ENCODE measurements around the gene ABCA4.

Gene ABCA4

DNA sequence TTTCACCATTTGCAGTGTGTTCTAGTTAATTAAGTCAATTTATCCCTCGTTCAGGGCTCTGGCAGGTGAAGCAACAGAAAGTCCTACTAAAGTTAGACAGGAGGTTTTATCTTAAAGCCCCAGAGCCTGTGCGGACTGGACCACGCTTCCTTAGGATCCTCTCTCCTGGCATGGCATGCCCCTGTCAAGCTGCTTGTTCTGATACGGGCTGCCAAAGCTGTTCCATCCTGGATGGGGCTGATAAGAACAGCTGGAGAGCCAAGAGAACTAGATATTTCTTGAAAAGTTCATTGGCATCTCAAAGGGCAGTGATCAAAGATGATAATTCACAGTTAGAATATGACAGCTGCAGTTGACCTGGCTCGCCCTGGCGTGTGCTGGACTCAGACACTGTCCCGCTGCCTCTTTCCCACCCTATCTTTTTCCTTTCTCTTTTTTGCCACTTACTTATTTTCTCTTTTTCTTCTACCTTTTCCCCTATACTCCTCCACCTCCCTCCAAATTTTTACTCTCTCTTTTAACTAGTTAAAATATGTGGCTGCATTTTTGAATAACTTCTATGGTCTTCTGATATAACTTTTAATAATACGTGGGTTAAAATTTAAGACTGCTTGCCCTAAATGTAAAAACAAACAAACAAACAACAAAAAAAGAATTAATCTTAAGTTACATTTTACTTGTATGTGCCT lies 96.7 kb downstream of the ABCA4 start:
- no peak for DNase-seq

DNA sequence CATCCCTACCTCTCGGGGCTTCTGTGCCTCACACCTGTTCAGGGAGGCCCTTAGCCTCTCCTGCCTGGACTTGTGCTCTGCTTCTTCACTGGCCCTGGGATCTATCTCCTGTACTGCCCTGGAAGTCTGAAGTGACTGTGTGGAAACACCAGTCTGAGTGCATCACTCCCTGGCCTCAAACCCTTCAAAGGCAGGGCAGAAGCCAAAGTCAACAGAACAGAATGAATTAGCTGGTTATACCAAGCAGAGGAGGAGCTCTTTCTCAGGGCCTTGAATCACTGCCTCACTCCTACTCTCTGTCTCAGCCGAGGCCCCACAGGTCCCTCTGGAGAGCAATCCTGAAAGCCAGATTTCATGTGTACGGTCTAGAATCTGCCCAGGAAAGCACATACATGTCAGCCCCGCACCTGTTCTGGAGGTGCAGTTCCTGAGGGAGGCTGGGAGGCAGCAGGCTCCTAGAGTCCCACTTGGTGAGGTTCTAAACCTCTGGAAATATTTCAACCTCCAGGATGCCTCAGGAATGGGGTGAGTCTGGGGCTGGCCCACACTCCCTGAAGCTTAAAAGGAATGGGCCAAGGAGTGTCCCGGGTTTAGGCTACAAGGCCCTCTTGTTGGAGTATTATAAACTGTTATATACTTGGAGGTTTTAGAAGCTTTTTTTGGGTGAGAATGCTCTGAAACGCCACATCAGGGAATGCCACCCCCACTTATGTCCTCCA lies 98.3 kb downstream of the ABCA4 start:
- peak; percentile 15 for DNase-seq

DNA sequence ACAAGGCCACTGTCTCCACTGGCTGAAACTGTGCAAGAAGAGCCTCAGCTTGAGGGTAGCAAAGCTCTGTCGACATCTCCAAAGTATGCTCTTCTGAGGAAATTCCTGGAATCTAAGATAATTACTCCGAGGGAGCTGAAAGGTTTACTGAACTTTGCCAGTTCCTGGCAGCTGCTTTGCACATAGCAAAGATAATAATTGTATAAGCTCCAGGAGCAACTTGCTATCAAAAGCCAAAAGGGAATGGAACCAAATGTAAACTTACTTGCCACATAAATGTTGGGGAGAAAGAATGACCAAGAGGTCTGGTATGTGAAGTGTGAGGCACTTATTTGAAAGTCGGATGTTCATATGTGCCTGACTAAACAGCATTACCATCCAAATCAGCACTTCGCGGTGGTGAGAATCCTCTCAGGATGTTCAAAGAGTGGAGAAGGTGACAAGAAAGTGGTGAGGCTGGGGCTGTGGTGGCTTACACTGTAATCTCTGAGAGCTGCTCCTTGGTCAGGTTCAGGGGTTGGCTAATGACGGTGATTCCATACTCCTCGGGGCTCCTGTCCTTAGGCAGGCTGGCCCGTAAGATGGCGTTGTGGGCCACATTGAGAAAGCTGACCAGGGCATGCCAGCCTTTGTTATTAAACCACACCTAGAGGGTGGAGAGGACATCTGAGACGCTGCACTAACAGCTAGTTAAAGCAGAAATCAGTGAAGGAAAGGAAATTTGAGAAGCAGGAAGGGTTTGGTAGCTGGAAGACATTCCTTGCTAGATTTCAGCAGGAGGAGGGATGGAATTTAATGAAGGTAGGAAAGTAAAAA lies 100.0 kb downstream of the ABCA4 start:
- no peak for DNase-seq

DNA sequence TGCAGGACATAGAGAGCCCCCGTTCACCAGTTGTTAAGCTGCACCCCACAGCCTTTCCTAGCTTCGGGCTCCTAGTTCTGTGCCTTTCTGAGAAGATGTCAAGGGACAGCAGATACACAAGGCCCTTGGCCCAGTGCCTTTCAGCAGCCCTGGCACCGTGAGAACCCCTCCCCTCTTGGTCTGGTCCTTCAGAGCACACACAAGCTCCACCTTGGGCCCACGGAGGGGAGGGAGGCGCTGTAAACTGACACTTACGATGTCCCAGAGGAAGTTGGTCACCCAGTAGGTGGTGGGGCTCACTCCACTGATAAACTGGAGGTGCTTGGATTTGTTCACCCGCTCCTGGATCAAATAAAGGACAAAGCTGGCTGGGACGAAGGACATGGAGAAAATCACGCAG lies 101.6 kb downstream of the ABCA4 start:
- DNase-seq, result no peak

DNA sequence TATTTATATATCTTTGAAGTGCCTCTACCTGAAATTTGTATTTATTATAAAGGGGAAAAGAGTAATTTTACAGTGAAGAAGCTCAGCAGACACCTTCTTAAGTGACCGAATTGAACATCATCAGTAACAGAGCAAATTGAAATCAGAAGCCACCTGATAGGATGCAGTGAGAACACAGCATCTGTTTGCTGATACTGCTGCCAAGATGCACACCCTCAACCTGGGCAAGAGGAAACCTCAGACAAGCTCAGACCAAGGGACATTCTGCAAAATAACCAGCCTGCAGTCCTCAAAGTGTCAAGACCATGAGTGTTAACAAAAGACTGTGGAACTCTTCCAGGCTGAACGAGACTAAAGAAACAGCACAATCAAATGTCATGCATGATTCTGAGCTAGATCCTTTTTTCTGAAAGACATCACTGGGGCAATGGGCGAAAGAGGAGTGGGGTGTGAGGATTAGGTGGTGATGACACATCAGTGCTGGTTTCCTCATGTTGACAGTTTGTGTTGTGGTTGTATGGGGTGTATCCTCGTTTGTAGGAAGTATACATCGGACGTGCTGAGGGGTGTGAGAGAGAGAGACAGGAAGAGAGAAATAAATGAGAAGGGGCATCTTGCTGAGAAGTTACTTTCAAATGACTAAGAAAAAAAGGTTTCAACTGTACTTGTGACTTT lies 103.7 kb downstream of the ABCA4 start:
- no peak for DNase-seq

DNA sequence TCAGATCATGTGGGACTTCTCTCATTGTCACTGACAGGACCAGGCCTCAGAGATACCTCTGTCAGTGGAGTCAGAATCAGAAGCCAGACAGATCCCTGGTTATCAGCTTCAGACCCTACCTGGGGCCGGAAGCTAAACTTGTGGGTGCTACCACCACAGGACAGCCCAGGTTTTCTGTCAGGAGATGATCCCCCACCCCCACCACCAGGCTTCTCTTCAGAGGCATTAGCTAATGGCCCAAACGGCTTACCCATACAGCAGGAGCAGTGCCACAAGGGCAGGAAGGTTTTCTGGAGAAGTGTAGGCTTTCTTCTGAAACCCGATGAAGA lies 105.5 kb downstream of the ABCA4 start:
- DNase-seq, result no peak

DNA sequence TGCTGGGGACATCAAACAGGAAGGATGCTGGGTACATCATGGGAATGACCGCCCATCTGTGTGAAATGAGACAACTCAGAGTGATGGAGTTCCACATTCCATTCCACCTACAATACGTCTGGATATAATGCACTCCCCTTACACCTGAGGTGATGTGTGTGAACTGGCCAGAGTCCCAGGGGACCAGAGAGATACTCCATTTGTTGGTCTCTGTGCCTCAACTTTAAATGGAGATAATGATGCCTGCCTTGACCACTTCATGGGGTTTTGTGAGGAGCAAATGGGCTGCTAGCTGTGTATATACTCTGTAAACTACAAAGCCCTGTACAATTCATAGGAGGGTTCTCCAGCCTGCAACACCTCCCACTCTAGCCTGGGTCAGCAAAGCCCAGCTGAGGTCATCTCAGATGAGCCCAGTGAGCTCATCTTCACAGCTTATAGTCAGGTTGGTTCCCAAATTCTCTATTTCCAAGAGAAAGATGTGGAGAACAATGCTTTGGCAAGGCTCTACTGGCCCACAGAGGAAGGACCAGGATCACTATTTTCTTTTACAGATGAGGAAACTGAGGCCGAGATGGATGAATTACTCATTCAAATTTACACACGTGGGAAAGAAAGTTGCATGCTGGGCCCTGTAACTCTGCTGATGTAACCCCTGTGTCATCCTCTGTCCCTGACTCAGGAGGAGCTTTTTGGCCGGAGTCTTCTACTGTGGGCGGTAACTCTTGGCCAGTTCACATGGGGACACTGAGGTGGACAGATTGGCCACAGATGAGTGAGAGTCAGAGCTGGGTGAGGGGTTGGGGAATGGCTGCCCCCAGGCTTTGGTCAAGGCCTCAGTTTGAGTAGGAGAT lies 106.1 kb downstream of the ABCA4 start:
- DNase-seq, result no peak

DNA sequence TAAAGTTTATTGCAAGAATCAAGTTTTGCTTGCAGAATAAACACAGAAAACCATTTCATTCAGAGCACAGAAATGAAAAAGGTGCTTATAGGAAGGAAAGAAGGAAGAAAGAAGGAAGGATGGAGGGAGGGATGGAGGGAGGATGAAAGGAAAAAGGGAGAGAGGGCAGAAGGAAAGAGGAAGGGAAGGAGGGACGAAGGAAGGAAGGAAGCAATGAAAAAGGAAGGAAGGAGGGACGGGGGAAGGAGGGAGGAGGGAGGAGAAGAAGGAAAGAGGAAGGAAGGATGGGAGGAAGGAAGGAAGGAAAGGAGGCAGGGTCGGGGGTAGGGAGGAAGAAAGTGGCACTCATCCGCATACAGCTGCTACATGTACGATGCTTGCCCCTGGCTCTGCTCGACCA lies 106.9 kb downstream of the ABCA4 start:
- no peak for DNase-seq

DNA sequence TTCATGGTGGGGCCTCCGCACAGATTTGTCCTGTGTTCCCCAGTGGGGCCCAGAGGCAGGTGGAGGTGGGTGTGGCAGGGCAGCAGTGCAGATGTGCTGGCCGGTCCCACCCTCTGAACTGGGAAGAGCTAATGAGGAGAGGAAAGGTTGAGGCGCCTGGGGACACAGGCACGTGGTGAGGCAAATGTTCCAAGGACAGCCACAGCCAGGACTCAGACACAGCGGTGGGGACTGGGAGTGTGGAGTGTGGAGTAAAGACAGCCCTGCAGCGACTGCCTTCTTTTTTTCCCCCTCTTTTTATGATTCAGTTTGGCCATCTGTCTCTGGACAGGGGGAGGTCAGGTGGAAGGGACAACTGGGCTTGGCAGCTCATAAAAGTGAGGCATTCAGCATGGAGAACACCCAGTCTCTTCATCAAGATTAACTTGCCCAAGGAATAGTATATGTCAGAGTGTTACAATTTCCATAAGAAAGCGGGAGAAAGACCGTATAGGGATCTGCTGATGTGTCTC lies 107.5 kb downstream of the ABCA4 start:
- no peak for DNase-seq

DNA sequence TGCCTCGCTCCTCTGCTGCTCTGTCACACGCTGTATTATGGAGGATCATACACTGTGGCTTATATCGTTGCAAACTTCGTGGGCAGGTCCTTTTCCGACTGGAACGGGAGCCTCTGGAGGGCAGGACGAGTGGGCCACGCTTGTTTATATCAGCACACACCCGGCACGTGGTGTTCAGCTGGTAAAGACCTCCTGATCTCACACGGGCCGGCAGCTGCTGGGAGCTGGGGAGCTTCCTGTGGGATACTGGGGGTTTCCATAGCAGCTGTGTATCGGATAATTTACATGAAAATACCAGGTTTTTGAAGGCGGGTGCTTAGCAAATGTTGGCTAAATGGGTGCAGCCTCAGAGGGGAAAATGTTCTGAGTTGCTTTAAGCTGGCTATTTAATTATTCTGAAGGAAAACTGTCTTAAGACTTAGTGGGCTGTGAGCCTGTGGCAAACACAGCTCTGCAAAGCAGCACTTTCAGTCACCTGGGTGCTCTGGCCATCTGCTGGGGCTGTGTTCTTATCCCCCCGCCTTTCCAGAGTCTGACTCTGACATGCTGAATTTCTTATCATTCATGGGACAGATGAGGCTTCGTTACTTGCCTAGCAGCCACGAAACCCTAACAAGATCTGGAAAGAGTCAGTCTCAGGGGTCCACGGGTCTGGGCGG lies 108.1 kb downstream of the ABCA4 start:
- no peak for DNase-seq

DNA sequence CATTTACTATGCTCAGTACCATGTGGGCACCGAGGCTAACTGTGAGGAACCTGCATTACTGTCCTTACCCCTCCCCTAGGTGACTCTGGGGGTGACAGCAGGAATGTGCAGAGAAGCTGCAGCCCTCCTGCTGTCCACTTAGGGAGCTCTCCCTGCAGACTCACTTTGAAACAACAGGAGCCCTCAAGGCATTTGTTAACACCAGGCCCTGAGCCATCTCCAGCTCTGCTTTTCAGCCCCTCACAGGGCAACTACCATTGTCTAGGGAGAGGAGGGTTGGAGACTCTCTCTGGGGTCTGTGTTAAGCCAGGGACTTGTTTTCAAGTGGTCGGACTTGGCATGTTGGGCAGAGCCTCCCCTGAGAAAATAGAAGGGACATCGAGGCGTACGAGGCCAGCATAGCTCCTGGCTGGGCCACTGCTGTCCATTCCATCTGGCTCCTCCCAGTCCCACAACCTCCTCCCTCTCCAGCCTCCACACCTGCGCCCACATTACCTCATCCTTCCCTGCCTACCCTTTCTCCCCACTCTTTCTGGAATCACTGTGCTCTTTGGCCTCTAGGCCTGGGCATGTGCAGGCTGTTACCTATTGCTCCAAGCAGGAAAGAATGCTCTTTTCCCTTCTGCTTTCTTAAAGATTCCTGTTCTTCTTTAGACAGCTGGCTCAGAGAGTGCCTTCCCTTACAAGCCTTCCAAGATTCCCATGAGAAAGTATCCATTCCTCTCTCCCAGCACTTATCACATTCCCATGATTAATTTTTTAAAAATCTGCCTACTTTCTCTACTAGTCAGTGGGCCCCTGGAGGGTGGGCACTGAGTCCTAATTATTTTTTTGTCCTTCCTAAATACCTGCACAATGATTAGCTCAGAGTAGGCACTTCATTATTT lies 109.0 kb downstream of the ABCA4 start:
- no peak for DNase-seq

DNA sequence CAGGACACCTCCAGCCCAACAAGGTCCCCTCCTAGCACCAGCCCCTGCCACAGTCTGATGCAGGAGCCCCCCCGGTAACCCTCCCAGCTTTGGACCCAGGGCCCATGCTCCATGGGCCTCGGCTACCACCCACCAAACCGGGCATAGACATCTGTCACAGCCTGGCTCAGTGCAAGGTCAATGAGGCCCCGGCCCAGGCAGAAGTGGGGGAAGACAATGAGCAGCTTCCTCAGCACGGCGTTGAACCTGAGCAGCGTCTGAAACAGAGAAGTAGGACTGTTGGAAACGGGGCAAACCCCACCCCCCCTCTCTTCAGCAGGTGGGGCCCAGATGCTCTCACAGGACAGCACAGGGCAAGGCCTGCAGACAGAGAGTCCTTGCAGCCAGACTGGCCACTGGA lies 109.8 kb downstream of the ABCA4 start:
- no peak for DNase-seq

DNA sequence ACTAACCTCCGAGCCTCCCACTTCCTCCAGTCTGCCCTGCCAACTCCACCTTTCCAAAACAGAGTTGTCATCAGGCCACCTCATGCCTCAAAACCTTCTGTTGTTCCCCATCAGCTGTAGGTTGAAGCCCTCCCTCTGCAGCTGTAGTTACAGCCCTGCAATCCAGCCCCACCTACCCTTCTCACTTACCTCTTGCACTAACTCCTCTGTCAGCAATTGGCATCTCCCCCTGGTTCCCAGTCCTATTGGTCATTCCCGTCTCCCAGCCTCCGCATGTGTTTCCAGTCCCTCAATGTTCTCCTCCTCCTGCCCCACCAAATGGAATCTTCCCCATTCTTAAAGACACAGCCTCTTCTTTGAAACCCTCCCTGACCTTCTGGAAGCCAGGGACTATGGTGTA lies 111.6 kb downstream of the ABCA4 start:
- DNase-seq, result no peak

DNA sequence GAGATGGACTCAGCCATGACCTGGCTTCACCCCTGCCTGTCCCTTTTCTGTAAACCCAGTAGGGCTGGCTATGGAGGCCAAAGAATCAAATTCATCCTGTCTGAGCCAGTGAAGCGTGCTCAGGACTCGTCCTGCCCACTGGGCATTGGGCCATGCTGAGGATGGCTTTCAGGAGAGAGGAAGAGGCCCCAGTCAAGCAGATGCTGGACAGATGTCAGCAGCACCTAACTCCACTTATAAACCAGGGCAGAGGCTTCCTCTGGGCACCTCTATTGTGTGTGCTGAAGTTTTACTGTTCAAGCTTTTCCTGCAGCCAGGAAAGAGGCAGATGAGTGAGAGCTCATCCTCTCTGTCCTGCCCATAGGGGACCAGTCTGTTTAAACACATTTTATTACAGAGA lies 114.3 kb downstream of the ABCA4 start:
- DNase-seq, result no peak

DNA sequence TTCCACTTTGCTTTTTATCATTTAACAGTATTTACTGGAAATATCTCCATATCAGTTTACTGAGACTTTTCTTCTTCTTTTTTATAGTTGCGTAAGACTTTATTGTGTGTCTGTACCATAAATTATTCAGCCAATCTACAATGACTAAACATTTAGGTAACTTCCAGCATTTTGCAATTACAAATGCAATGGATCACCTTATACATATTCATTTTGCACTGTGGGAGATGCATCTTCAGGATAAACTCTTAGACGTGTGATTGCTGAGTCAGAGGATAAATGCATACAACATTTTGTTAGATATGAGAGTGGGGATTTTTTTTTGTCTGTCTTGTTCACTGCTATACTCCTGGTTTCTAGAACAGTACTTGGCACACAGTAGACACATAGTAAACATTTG lies 116.0 kb downstream of the ABCA4 start:
- no peak for DNase-seq

DNA sequence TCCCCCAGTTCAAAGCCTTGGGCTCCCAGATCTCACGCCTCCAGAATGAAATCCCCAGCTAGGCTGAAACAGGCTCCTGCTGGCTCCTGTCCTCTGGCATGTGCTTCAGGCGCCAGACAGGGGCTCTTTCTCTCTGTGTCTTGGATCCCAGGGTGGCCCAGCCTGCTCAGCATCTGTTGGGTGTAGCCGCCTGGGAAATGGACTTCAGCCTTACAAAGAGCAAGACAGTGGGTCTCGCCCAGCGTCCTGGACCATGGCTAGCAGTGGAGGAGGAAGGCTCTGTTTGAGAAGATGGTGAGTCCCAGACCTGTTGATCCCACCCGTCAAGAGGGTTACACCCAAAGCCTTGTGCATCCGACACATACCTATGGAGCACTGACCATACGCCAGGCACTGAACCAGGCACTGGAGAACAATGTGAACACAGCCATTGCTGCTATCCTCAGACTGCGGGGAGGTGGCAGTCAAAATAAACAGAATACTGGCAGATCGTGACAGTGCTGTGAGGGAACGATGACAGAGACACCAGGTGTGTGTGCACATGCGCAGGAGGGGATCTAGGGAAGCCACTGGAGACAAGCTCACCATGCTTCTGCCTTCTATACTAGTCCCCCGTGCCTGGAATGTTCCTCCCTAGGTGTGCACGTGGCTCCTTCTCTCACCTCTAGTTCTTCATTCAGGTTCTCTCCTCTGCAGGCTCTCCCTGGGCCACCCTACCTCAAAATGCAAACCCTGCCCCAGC lies 118.7 kb downstream of the ABCA4 start:
- no peak for DNase-seq

DNA sequence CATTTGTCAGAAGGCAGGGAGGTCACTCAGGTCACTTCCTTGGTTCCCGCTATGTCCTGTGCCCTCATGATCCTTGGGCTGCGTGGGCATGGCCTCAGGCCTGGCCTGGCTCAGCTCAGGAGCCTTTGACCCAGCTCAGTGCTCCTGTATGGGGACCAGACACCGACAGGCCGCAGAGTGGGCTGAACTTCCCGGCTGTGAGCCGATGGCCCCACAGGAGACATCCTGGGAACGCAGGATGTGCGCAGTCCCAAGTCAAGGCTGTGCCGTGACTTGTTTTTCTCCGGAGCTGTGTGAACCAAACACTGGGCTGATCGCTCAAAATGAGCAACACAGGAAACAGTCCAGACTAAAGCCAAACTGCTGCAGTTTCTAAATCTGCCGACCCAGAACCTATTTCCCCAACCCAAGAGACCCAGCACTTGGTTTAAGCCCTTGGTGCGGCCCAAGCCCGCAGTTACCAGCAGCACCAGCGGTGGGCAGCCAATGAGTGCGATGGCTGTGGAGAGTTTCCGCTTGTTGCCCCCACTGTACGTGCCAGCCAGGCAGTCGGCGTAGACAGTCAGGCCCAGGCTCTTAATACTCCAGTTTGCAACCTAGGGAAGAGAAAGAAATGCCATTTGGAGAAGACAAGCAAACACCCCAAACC lies 119.4 kb downstream of the ABCA4 start:
- DNase-seq, result no peak

DNA sequence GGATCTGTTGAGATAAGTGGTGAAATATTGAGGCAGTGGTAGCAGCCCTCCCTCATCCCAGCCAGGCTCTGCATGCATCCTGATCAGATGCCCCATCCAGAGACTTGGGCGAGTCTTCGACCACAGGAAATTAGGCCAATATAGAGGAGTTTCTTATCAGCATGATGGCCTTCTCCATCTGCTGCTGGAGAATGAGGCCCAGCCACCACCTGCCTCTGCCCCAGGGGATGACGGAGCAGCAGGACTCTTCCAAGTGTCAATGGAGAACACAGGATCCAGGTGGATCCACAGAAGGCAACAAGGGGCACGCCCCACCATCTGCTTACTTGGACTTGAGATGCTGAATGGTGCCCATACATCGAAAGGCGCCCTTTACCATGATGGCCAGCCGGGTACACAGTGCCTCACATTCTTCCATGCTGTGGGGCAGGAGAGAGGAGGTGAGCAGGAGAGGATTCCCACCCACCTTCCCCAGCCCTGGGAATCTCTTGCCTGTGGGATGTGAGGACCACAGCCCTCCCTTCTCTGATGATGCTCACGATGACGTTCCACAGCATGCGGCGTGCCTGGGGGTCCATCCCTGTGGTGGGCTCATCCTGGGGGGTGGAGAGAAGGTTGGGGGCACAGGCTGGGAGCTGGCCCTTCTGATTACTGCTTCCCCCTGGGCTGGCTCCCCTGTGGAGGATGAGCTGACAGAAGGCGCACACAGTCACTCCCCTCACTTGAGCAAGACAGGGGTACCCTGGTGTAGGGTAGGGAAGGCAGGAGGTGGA lies 120.3 kb downstream of the ABCA4 start:
- DNase-seq, result no peak

Measured in NCI-H1092 (cell line).